Stomach (tissue), 9 donors: ENCODE results near the gene RECK. TPM values are rescaled to one million over a fixed set of nuclear protein-coding genes. Genes with fewer than 3 reads are reported as not detected.

Experiments used
- DNase-seq, 2 donors: peaks; one replicate each; pipeline versions ENCODE4 v3.0.0 to v3.0.0-alpha.2; 2013 to 2019
- H3K27ac ChIP-seq, 5 donors: fragments of 200-600 bp in 4 of 5; sonication (generic) in 4 of 5; one replicate each; pipeline ENCODE4 v1.5.1; 2013 to 2019; ENCODE audit warnings: mild to moderate bottlenecking in 1 of 5, moderate library complexity in 1 of 5
- H3K27me3 ChIP-seq, 3 donors: fragments of 200-600 bp; sonication (generic); one replicate each; pipeline ENCODE4 v1.5.1; 2017 to 2019; ENCODE audit warnings: mixed run types in 1 of 3
- H3K36me3 ChIP-seq, 4 donors: fragments of 200-600 bp; sonication (generic); 1 replicate in 3 of 4; 2 replicates in 1 of 4; pipeline ENCODE4 v1.5.1; 2016 to 2019
- H3K4me1 ChIP-seq, 4 donors: fragments of 200-600 bp; sonication (generic); one replicate each; pipeline ENCODE4 v1.5.1; 2016 to 2019
- H3K4me3 ChIP-seq, 4 donors: fragments of 200-600 bp; sonication (generic) in 3 of 4; one replicate each; pipeline ENCODE4 v1.5.1; 2016 to 2019; ENCODE audit warnings: mild to moderate bottlenecking in 1 of 4
- H3K9me3 ChIP-seq, 4 donors: fragments of 200-600 bp; sonication (generic); one replicate each; pipeline ENCODE4 v1.5.1; 2016 to 2019
- EP300 ChIP-seq: sonication (generic); formaldehyde crosslinking; IDR thresholded peaks from one replicate; pipeline ENCODE4 v1.6.1; 2017; ENCODE audit warnings: antibody characterized with exemption
- POLR2A ChIP-seq, 4 donors: fragments of 450-650 bp; IDR thresholded peaks; one replicate each; pipeline ENCODE4 v1.6.1; 2016; ENCODE audit warnings: antibody characterized with exemption in 4 of 4, control low read depth in 2 of 4, mild to moderate bottlenecking in 1 of 4, moderate library complexity in 1 of 4
- POLR2AphosphoS5 ChIP-seq, 3 donors: sonication (generic); formaldehyde crosslinking; IDR thresholded peaks; one replicate each; pipeline ENCODE4 v1.6.1; 2016; ENCODE audit warnings: antibody characterized with exemption in 3 of 3
- WGBS, 5 donors: extraction: QIAGEN DNeasy Blood & Tissue Kit in 3 of 5; methylation state at CpG; one replicate each; pipeline versions ENCODE4 v1.1.5 to v1.1.7; 2013 to 2018; 5-methylcytosine and 5-hydroxymethylcytosine counted together
- intact Hi-C: fragments of 100-400 bp; cut with DNase I; formaldehyde crosslinking; loops from one replicate; pipeline ENCODE4 v1.15.1; 2023; ENCODE audit warnings: low total_unique reads
- polyA plus RNA-seq, 3 donors: library from polyadenylated mRNA; stranded (reverse); fragments of 200-250 nt; gene quantifications; one replicate each; pipeline ENCODE4 v1.2.3, GENCODE V29; 2013
- total RNA-seq, 5 donors: library from RNA; depleted of rRNA; stranded (reverse); fragments of >200 nt; gene quantifications; one replicate each; pipeline versions ENCODE4 v1.1.0 to v1.2.3, GENCODE V29; 2014 to 2016
- TF ChIP-seq, protein P1 (sequence below), 7 experiments: fragments of 450-650 bp in 4 of 7; fragments of 200-600 bp in 3 of 7; sonication (generic) in 3 of 7; IDR thresholded peaks; one replicate each; pipeline ENCODE4 v1.5.1; 2016 to 2019; ENCODE audit warnings: antibody characterized with exemption in 7 of 7, control low read depth in 2 of 7, mild to moderate bottlenecking in 1 of 7
- donor health status: healthy with polysubstance abuse.
- donor health status: Bipolar disorder and iron deficiency.
- donor health status: healthy.

RECK gene
- total and polyA plus RNA-seq, 8 donors: 2.3 to 19.3 (median 4.8) TPM

DNA sequence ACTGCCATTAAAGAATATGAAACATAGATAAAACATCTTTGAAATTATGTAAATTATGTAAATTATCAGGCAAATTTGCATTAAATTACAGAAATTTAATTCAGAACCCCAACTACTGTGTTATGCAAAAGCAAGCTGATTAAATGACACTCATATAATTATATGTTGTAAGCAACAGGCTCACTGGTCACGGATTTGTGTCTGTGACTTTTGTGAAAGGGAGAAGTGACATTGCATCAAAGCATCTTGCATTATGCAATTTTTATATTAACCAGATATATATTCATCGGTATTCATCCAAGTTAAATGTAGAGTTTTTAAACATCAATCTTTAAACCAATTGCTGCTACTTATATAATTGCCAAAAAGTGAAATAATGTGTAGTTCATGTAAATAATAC, 86.8 kb downstream of the RECK start:
- H3K36me3 ChIP-seq: peaks cover 0 to 43% (median 27%) of the 10 kb centered on the region in 4 donors
- H3K27me3 ChIP-seq: no peaks in the 10 kb centered on the region
- no peak overlapping the region for H3K4me3 ChIP-seq
- intact Hi-C loops: no loop called here
- 90 to 95% (median 92%) methylated on average over 2 of the region's 2 CpGs for WGBS, 5 donors
- no peaks in the 10 kb centered on the region for H3K9me3 ChIP-seq
- TF ChIP-seq POLR2AphosphoS5 (IDR thresholded peaks at IDR 0.05): no peak
- TF ChIP-seq, protein P1, sequence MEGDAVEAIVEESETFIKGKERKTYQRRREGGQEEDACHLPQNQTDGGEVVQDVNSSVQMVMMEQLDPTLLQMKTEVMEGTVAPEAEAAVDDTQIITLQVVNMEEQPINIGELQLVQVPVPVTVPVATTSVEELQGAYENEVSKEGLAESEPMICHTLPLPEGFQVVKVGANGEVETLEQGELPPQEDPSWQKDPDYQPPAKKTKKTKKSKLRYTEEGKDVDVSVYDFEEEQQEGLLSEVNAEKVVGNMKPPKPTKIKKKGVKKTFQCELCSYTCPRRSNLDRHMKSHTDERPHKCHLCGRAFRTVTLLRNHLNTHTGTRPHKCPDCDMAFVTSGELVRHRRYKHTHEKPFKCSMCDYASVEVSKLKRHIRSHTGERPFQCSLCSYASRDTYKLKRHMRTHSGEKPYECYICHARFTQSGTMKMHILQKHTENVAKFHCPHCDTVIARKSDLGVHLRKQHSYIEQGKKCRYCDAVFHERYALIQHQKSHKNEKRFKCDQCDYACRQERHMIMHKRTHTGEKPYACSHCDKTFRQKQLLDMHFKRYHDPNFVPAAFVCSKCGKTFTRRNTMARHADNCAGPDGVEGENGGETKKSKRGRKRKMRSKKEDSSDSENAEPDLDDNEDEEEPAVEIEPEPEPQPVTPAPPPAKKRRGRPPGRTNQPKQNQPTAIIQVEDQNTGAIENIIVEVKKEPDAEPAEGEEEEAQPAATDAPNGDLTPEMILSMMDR (IDR thresholded peaks at IDR 0.05): no peak
- no peak for TF ChIP-seq POLR2A (IDR thresholded peaks at IDR 0.05)
- no peak for TF ChIP-seq EP300
- no peak for DNase-seq
- H3K4me1 ChIP-seq: peaks cover 0 to 10% (median 0%) of the 10 kb centered on the region in 4 donors
- no peak overlapping the region for H3K27ac ChIP-seq

DNA sequence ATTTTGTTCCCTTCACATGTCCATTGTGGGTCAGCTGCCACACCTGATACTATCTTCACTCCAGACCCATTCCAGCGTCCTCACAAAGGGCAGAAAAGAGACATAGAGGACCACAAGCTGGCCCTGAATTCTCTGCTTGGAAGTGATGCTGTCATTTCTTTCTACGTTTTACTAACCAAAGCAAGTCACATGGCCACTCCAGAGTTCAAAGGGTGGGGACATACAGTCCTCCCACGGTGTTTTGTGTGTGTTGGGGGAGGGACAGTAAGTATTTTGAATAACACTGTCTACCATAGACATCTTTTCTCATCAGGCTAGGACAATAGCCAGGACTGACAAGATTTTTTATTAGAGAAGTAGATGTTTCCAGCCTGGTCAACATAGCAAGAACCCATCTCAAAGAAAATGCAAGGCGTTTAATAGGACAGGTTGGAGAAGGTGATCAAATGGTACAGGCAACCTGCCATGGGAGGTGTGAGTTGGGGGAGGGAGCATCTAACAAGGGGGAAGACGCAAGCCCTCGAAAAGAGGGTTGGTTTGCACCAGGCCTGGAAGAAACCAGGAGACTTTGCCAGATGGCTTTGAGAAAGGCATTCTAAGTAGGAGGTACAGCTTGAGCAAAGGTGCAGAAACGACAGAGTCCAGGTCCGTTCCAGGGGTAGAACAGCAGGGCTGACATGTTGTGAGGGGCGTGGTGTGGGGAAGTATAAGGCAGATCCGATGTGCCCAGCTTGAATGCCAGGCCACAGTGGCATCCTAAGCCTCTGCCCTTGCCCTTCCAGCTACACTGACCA, 88.5 kb downstream of the RECK start:
- Histone ChIP-seq H3K27ac (no peak overlapping the region), H3K9me3 (no peaks in the 10 kb centered on the region), H3K27me3 (no peaks in the 10 kb centered on the region), H3K4me3 (no peak overlapping the region), H3K36me3 (peaks cover 0 to 32% (median 22%) of the 10 kb centered on the region in 4 donors), H3K4me1 (peaks cover 0 to 13% (median 0%) of the 10 kb centered on the region in 4 donors)
- intact Hi-C loops: no loop called here
- no peak for TF ChIP-seq EP300
- no peak for TF ChIP-seq POLR2AphosphoS5 (IDR thresholded peaks at IDR 0.05)
- TF ChIP-seq POLR2A (IDR thresholded peaks at IDR 0.05): no peak
- TF ChIP-seq, protein P1 (IDR thresholded peaks at IDR 0.05): no peak
- WGBS, 5 donors: 79 to 83% (median 81%) methylated on average over 10 of the region's 10 CpGs
- DNase-seq: no peak

DNA sequence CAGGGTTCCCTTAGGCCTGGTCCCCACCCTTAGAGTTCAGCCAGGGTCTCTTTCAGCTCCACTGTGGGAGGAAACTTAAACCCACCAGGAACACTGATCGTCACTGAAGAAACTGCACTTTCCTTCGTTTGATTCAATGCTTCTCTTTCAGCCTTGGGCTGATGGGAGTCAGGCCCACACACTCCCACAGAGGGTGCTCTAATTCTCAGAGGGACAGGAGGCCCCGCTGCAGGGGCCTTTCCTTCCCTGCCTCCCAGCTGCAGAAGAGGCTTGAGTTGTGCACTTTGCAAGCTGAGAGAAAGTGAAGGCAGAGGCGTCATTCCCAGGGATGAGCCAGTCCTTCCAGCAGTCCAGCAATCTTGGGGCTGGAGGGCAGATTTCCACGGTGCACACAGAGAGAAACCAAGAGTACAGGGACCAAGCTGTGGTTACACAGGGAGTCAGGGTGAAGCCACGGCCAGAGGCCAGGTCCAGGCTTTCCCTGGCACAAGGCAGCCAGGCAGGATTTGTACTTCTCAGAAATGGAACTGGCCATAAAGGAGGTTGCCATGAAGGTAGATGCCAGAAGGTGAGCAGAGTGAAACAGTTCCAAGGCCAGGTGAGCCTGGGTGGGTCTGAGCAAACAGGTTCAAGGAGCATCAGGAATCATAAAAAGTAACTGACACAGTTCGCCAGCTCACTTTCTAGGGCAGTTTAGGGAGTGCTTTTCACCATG, 89.5 kb downstream of the RECK start:
- peaks cover 0 to 27% (median 15%) of the 10 kb centered on the region in 4 donors for H3K36me3 ChIP-seq
- H3K4me3 ChIP-seq: no peak overlapping the region
- no peaks in the 10 kb centered on the region for H3K27me3 ChIP-seq
- no peak for DNase-seq
- 56 to 74% (median 60%) methylated on average over 7 of the region's 7 CpGs for WGBS, 5 donors
- intact Hi-C loops: no loop called here
- no peak overlapping the region for H3K27ac ChIP-seq
- no peak for TF ChIP-seq POLR2AphosphoS5 (IDR thresholded peaks at IDR 0.05)
- TF ChIP-seq POLR2A (IDR thresholded peaks at IDR 0.05): no peak
- TF ChIP-seq EP300: no peak
- TF ChIP-seq, protein P1 (IDR thresholded peaks at IDR 0.05): no peak
- no peaks in the 10 kb centered on the region for H3K9me3 ChIP-seq
- peaks cover 0 to 13% (median 0%) of the 10 kb centered on the region in 4 donors for H3K4me1 ChIP-seq

DNA sequence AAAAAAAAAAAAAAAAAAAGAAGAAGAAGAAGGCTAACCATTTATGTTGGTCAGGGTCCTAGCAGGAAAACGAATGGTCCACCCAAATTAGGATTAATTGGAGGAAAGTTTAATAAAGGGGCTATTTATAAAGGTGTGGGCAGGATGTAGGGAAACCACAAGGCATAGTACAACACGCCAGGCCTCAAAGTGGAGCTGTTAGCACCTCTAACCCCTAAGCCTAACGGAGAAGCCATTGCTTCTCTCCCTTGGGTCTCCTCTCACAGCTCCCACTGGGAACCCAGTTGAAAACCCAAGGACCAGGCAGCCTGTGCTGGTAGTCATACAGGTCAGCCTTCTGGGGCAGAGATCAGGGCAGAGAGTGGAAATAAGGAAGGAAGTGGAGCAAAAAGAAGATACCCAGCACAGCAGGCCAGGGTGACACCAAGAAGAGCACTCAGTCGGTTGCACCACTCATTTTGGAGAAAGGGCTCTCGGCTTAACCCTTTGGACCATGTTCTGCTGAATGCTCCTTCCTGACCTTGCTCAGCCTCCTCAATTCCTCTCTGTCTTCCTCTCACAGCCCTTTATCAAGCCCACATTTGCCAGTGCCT, 91.0 kb downstream of the RECK start:
- peak overlapping the region in 1 of 5 donors; percentile 56 for H3K27ac ChIP-seq
- H3K9me3 ChIP-seq: no peaks in the 10 kb centered on the region
- H3K4me3 ChIP-seq: no peak overlapping the region
- TF ChIP-seq EP300: no peak
- TF ChIP-seq, protein P1 (IDR thresholded peaks at IDR 0.05): no peak
- TF ChIP-seq POLR2AphosphoS5 (IDR thresholded peaks at IDR 0.05): no peak
- no peak for TF ChIP-seq POLR2A (IDR thresholded peaks at IDR 0.05)
- H3K36me3 ChIP-seq: peaks cover 0 to 11% (median 3%) of the 10 kb centered on the region in 4 donors
- no peak for DNase-seq
- intact Hi-C loops: no loop called here
- H3K27me3 ChIP-seq: no peaks in the 10 kb centered on the region
- H3K4me1 ChIP-seq: peaks cover 0 to 13% (median 0%) of the 10 kb centered on the region in 4 donors
- 67 to 82% (median 72%) methylated on average over 5 of the region's 5 CpGs for WGBS, 5 donors
